ENCODE data around the gene KNSTRN.

Gene KNSTRN

DNA sequence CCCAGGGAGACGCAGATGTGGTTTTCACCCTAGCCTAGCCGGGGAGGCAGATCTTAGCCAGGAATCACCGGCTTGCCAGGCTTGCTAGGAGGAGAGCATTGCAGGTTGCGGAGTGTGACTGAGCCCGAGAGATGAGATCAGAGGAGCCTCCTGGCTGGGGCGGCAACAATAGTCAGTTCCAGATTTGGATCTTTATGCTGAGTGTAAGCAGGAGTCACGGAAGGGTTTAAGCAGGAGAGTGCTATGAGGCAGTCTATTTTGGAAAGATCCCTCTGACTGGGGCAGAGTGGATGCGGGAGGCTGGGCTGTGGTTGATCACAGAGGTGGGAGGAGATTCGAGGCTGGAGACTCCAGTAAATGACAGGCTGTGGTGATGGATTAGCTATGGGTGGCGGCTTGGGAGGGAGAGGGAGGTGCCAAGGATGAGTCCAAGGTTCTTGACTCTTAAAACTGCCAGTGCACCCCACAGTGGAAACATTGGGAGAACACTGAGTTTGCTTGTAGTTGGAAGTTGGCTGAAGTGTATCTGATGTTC is 47.8 kb downstream of the KNSTRN start:
- H3K4me3 ChIP-seq (replicated peaks; ENCODE audit: low read depth, low read length), result no peak overlapping the region
- DNase-seq (ENCODE audit: low read depth), result no peak
- TF ChIP-seq, protein P1, sequence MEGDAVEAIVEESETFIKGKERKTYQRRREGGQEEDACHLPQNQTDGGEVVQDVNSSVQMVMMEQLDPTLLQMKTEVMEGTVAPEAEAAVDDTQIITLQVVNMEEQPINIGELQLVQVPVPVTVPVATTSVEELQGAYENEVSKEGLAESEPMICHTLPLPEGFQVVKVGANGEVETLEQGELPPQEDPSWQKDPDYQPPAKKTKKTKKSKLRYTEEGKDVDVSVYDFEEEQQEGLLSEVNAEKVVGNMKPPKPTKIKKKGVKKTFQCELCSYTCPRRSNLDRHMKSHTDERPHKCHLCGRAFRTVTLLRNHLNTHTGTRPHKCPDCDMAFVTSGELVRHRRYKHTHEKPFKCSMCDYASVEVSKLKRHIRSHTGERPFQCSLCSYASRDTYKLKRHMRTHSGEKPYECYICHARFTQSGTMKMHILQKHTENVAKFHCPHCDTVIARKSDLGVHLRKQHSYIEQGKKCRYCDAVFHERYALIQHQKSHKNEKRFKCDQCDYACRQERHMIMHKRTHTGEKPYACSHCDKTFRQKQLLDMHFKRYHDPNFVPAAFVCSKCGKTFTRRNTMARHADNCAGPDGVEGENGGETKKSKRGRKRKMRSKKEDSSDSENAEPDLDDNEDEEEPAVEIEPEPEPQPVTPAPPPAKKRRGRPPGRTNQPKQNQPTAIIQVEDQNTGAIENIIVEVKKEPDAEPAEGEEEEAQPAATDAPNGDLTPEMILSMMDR (IDR thresholded peaks at IDR 0.05; ENCODE audit: low read length, missing control alignments), result no peak

DNA sequence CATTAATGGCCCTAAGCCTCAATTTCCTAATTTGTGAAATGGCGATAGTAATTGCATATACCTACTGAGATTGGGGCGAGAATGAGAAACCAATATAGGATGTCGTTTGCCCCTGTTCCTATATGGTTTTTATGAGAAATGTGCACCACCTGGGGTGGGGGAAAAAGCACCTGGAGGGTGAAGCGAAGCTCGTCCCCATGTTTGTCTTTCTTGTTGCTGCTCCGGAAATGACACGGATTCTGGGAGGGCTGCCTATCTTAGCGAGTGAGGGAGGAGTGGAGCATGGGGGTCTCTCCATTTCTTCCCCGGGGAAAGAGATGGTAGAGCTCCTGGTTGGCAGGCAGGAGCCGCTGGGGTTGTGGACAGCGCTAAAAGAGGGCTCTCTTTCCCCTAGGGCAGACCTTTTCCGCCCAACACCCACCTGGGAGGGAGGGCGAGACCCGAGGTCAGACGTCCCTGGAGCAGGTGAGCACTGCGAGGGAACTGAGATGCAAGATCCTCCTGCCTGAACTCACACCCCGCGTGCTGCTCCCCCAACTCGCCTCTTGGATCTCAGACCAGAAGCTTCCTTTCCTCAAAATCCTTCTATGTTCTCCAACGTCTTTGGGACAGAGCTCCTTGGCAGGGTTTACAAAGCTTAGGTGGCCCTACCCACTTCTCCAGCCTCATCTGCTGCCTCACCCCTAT is 52.6 kb downstream of the KNSTRN start:
- TF ChIP-seq, protein P1 (IDR thresholded peaks at IDR 0.05; ENCODE audit: low read length, missing control alignments), result no peak
- H3K4me3 ChIP-seq (replicated peaks; ENCODE audit: low read depth, low read length), result no peak overlapping the region
- no peak for DNase-seq (ENCODE audit: low read depth)

DNA sequence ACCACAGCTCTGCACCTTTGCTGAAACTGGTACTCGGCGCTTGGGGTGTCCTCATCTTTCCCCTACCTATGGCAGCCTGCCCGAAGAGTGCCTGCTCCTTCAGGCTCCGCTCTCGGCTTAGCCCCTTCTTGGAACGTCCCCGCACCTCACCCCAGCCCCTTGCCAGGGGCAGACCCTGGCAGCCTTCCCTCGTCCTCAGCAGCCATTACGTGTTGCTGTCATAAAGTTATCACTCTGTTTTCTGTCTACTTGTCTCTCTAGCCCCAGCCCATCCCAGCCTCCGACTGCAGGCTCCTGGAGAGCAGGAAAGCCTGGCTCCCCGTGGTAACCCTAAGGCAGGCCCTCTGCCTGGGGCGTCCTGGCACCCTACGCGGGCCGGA is 53.2 kb downstream of the KNSTRN start:
- no peak for DNase-seq (ENCODE audit: low read depth)
- H3K4me3 ChIP-seq (replicated peaks; ENCODE audit: low read depth, low read length), result no peak overlapping the region
- TF ChIP-seq, protein P1 (IDR thresholded peaks at IDR 0.05; ENCODE audit: low read length, missing control alignments), result no peak

DNA sequence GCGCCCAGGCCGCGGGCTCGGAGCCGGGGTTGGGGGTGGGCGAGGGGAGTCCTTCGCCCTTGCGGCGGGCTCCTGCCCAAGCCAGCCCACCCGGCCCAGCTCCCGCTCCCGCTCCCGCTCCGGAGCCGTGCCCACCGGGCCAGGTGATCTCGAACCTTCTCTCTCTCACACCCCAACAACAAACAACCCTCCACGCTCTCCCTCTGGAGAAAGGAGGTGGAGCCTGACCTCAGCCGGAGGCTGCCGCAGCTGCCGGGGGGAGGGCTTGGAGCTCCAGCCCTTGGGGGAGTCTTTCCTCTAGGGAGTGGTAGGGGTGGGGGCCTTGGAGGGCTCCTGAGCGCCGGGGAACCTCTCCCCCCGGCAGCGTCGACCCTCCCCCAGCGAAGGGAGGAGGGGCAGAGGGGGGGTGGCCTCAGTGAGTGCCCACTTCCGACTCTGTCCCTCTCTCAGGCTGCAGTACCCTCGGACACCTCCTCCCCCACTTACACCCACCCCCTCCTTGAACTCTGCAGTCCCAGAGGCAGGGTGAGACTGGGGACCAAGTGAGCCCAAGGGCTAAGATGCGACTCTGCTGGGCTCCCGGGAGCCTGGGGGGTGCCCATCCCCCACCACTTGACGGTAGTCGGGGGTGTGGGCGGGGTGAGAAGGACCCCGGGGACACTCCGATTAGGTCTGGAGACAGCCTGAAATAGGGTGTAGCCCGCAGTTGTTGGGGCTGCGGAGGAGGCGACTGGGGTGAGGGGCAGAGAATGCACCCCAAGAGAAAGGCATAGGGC is 53.8 kb downstream of the KNSTRN start:
- DNase-seq (ENCODE audit: low read depth), result no peak
- peak overlapping the region; percentile 42 for H3K4me3 ChIP-seq (replicated peaks; ENCODE audit: low read depth, low read length)
- TF ChIP-seq, protein P1 (IDR thresholded peaks at IDR 0.05; ENCODE audit: low read length, missing control alignments), result no peak

DNA sequence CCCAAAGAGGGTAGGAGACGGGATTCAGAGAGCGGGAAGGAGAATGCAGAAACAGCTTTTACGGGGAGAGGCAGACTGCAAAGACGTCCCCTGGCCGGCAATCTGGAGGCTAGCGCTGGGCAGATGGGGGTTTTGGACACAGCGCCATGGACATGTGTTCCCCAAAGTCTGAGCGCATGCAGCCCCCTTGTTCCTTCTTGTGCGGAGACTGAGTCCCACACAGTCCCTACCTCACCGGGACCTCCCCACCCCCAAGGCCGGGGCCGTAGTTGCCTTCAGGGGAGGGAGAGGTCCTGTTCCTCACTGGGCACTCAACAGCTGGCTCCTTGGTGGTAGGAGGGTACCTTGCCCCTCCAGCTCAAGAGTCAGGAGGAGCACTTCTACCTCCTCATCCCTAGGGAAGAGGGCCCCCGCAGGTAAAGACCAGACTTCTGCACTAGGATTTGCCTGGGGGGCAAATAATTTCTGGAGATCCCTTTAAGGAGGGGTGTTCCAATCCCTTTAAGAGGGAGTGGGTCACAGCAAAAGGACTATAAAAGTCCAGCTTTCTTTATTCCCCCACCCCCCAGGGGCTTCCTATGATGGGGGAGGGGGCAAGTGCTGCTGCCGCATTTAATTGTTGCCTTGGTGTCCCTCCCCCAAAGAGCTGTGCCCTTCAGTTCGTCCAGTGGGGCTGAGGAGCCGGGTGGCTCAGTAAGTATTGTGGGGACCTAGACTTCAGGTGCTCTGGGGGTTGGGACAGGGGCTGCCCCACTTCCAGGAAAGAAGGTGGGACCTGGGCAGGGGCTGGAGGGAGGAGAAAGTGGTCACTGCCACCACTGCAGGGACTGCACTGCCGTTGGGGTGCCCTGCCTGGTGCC is 54.6 kb downstream of the KNSTRN start:
- peak overlapping the region; percentile 42 for H3K4me3 ChIP-seq (replicated peaks; ENCODE audit: low read depth, low read length)
- TF ChIP-seq, protein P1 (IDR thresholded peaks at IDR 0.05; ENCODE audit: low read length, missing control alignments), result no peak
- DNase-seq (ENCODE audit: low read depth), result no peak

DNA sequence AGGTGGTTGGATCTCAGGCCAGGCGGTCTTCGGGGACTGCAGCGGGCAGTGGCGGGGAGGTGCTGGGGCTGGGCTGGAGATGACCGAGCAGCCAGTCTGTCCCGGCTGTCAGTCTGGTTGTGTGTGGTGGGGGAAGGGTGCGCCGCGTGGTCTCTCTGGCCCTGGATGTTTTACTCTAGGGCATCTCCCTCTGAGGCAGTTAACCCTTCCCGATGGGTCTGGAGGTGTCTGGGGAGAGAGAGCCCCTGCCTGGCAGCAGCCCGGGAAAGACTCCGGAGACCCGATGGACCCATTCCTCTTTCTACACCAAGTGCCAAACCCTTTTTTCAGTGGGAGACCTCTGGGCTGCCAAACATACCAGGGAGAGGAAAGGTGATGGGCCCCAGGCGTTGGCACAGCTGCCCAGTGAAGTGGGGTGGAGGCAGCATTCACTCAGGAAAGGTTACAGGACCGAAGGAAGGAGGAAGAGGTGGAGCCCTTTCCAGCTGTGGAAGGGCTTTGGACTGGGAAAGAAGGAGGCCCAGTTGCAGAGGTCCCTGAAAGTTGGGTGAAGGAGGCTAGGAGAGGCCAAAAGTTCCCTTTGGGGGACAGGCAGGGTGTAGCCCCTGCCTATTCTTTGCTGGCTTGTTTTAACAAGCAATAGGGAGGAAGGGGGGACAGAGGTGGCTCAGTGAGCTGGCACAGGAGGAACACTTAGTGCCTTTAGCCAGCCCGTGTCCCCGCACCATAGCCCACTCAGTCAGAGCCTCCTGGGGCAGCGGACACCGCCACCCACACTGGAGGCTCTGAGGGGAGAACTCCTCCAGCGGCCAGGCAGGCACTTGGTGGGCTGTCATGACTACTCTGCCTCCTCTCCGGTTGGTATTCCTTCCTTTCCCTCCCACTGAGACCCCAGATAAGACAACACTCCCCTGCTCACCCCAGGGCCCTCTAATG is 55.5 kb downstream of the KNSTRN start:
- H3K4me3 ChIP-seq (replicated peaks; ENCODE audit: low read depth, low read length), result no peak overlapping the region
- TF ChIP-seq, protein P1 (IDR thresholded peaks at IDR 0.05; ENCODE audit: low read length, missing control alignments), result no peak
- DNase-seq (ENCODE audit: low read depth), result no peak
